Neural cell (in vitro differentiated cells): ENCODE results near the gene TMEM247. TPM values are rescaled to one million over a fixed set of nuclear protein-coding genes. Genes with fewer than 3 reads are reported as not detected.

Experiments used
- H2AFZ ChIP-seq: fragments of 200-600, 300-800 bp; sonication (generic), shearing (Covaris generic); 2 replicates; pipeline ENCODE4 v1.6.0; 2014; ENCODE audit warnings: low read depth, mild to moderate bottlenecking, antibody characterized with exemption, low read length, moderate library complexity
- H3F3A ChIP-seq: fragments of 200-600 bp; shearing (Covaris generic); 2 replicates; pipeline ENCODE4 v1.6.1; 2016; ENCODE audit warnings: mild to moderate bottlenecking, moderate library complexity, mixed read lengths, antibody characterized with exemption, low read length; ENCODE audit not compliant: insufficient read depth, poor library complexity, severe bottlenecking
- H3K27ac ChIP-seq: fragments of 200-600, 300-800 bp; sonication (generic), shearing (Covaris generic); 2 replicates; pipeline ENCODE4 v1.5.1; 2014; ENCODE audit warnings: mild to moderate bottlenecking, low read length, moderate library complexity
- H3K27me3 ChIP-seq: fragments of 300-800, 200-600 bp; sonication (generic), shearing (Covaris generic); 2 replicates; pipeline ENCODE4 v1.6.0; 2014; ENCODE audit warnings: mild to moderate bottlenecking, low read depth, low read length, moderate library complexity; ENCODE audit not compliant: insufficient read depth
- H3K36me3 ChIP-seq: fragments of 300-800, 200-600 bp; sonication (generic), shearing (Covaris generic); 2 replicates; pipeline ENCODE4 v1.5.1; 2014; ENCODE audit warnings: mild to moderate bottlenecking, antibody characterized with exemption, low read length, moderate library complexity; ENCODE audit not compliant: insufficient read depth
- H3K4me2 ChIP-seq: fragments of 300-800, 200-600 bp; sonication (generic), shearing (Covaris generic); 2 replicates; pipeline ENCODE4 v1.6.0; 2014; ENCODE audit warnings: mild to moderate bottlenecking, low read length
- H3K4me3 ChIP-seq: fragments of 300-800, 200-600 bp; sonication (generic), shearing (Covaris generic); 2 replicates; pipeline ENCODE4 v1.5.1; 2014; ENCODE audit warnings: mild to moderate bottlenecking, low read length, moderate library complexity
- H3K79me2 ChIP-seq: fragments of 200-600 bp; shearing (Covaris generic); replicated peaks from 2 replicates; pipeline ENCODE4 v1.6.0; 2014; ENCODE audit warnings: mild to moderate bottlenecking, low read length, moderate library complexity; ENCODE audit not compliant: insufficient read depth
- H3K9ac ChIP-seq: fragments of 300-800, 200-600 bp; sonication (generic), shearing (Covaris generic); 2 replicates; pipeline ENCODE4 v1.6.1; 2016; ENCODE audit warnings: mild to moderate bottlenecking, low read length, mixed read lengths
- H3K9me2 ChIP-seq: fragments of 200-600 bp; shearing (Covaris generic); 2 replicates; pipeline ENCODE4 v1.6.1; 2016; ENCODE audit warnings: mild to moderate bottlenecking, low read length, mixed read lengths; ENCODE audit not compliant: insufficient read depth
- H3K9me3 ChIP-seq: fragments of 200-600, 300-800 bp; sonication (generic), shearing (Covaris generic); 2 replicates; pipeline ENCODE4 v1.6.1; 2016; ENCODE audit warnings: mild to moderate bottlenecking, mixed run types, low read length, moderate library complexity, mixed read lengths
- H4K20me1 ChIP-seq: fragments of 200-600 bp; shearing (Covaris generic); 2 replicates; pipeline ENCODE4 v1.6.1; 2016; ENCODE audit warnings: mild to moderate bottlenecking, mixed run types; ENCODE audit not compliant: insufficient read depth
- CTCF ChIP-seq: fragments of 450-650 bp; IDR thresholded peaks from 2 replicates; pipeline ENCODE4 v1.5.1; 2014; ENCODE audit warnings: antibody characterized with exemption, mild to moderate bottlenecking, moderate library complexity; ENCODE audit not compliant: poor library complexity, severe bottlenecking
- EP300 ChIP-seq: fragments of 450-650 bp; conservative IDR thresholded peaks from 2 replicates; pipeline ENCODE4 v1.6.1; 2014; ENCODE audit warnings: antibody characterized with exemption, mild to moderate bottlenecking, moderate library complexity; ENCODE audit not compliant: poor library complexity, severe bottlenecking
- EZH2 ChIP-seq: fragments of 200-600, 300-800 bp; shearing (Covaris generic), sonication (generic); IDR thresholded peaks from 2 replicates; pipeline ENCODE4 v1.6.1; 2014; ENCODE audit warnings: antibody characterized with exemption, low read length, borderline replicate concordance, mild to moderate bottlenecking; ENCODE audit not compliant: insufficient read depth, poor library complexity, severe bottlenecking
- MXI1 ChIP-seq: fragments of 450-650 bp; conservative IDR thresholded peaks from 2 replicates; pipeline ENCODE4 v1.6.1; 2014; ENCODE audit warnings: antibody characterized with exemption, mild to moderate bottlenecking; ENCODE audit not compliant: poor library complexity, severe bottlenecking
- POLR2AphosphoS5 ChIP-seq: IDR thresholded peaks from 2 replicates; pipeline ENCODE4 v1.6.1; 2012
- SMC3 ChIP-seq: fragments of 450-650 bp; conservative IDR thresholded peaks from 2 replicates; pipeline ENCODE4 v1.6.1; 2014; ENCODE audit warnings: antibody characterized with exemption, mild to moderate bottlenecking, moderate library complexity; ENCODE audit not compliant: poor library complexity
- polyA plus RNA-seq: library from polyadenylated mRNA; depleted of rRNA; stranded (reverse); fragments of >200 nt; gene quantifications from 2 replicates; pipeline ENCODE4 v1.2.3, GENCODE V29; 2014
- TF ChIP-seq, protein P1 (sequence below): IDR thresholded peaks from 2 replicates; pipeline ENCODE4 v1.6.1; 2012; ENCODE audit warnings: borderline replicate concordance

Gene TMEM247
- polyA plus RNA-seq, 1 donor from 2014 or later, result not detected

GRCh38 chr2:46456789-46457188 lies 22.6 kb upstream of the TMEM247 start:
- Histone ChIP-seq H3K4me3 (no peak overlapping the region), H3K4me2 (no peak overlapping the region), H3K9me2 (no peaks in the 10 kb centered on the region), H3K36me3 (no peaks in the 10 kb centered on the region), H3K79me2 (no peaks in the 10 kb centered on the region), H4K20me1 (no peaks in the 10 kb centered on the region), H3K27me3 (no peaks in the 10 kb centered on the region), H3K9me3 (no peaks in the 10 kb centered on the region), H3F3A (no peaks in the 10 kb centered on the region), H2AFZ (no peak overlapping the region), H3K27ac (no peak overlapping the region), H3K9ac (no peak overlapping the region)
- TF ChIP-seq POLR2AphosphoS5 (no peak), EZH2 (no peak), SMC3 (no peak), MXI1 (no peak)
- TF ChIP-seq, protein P1, sequence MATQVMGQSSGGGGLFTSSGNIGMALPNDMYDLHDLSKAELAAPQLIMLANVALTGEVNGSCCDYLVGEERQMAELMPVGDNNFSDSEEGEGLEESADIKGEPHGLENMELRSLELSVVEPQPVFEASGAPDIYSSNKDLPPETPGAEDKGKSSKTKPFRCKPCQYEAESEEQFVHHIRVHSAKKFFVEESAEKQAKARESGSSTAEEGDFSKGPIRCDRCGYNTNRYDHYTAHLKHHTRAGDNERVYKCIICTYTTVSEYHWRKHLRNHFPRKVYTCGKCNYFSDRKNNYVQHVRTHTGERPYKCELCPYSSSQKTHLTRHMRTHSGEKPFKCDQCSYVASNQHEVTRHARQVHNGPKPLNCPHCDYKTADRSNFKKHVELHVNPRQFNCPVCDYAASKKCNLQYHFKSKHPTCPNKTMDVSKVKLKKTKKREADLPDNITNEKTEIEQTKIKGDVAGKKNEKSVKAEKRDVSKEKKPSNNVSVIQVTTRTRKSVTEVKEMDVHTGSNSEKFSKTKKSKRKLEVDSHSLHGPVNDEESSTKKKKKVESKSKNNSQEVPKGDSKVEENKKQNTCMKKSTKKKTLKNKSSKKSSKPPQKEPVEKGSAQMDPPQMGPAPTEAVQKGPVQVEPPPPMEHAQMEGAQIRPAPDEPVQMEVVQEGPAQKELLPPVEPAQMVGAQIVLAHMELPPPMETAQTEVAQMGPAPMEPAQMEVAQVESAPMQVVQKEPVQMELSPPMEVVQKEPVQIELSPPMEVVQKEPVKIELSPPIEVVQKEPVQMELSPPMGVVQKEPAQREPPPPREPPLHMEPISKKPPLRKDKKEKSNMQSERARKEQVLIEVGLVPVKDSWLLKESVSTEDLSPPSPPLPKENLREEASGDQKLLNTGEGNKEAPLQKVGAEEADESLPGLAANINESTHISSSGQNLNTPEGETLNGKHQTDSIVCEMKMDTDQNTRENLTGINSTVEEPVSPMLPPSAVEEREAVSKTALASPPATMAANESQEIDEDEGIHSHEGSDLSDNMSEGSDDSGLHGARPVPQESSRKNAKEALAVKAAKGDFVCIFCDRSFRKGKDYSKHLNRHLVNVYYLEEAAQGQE, result no peak

GRCh38 chr2:46458763-46459500 lies 20.4 kb upstream of the TMEM247 start:
- H3K9ac ChIP-seq, result no peak overlapping the region
- H2AFZ ChIP-seq, result no peak overlapping the region
- no peak overlapping the region for H3K27ac ChIP-seq
- H3K79me2 ChIP-seq, result no peaks in the 10 kb centered on the region
- no peaks in the 10 kb centered on the region for H3K9me3 ChIP-seq
- TF ChIP-seq SMC3 (no peak), EP300 (no peak), CTCF (no peak), MXI1 (no peak), EZH2 (no peak), POLR2AphosphoS5 (no peak)
- TF ChIP-seq, protein P1, result no peak
- H3K4me2 ChIP-seq, result no peak overlapping the region
- H3K9me2 ChIP-seq, result no peaks in the 10 kb centered on the region
- no peaks in the 10 kb centered on the region for H3F3A ChIP-seq
- H3K4me3 ChIP-seq, result no peak overlapping the region
- H3K36me3 ChIP-seq, result no peaks in the 10 kb centered on the region
- H3K27me3 ChIP-seq, result no peaks in the 10 kb centered on the region
- no peaks in the 10 kb centered on the region for H4K20me1 ChIP-seq
